Heart left ventricle (tissue), 16 donors: ENCODE measurements around the gene SCP2. TPM values are rescaled to one million over a fixed set of nuclear protein-coding genes. Genes with fewer than 3 reads are reported as not detected.

Source experiments
- ATAC-seq, 4 donors: fragments of 200-7000 bp; cut with Tn5 transposase; one replicate each; pipeline ENCODE4 v1.9.1; 2020 to 2022; ENCODE audit warnings: moderate library complexity in 4 of 4, mild to moderate bottlenecking in 3 of 4, moderate number of reproducible peaks in 1 of 4
- DNase-seq, 5 donors: peaks; one replicate each; pipeline ENCODE4 v3.0.0-alpha.2; 2020
- H3K27ac ChIP-seq, 12 donors: fragments of 200-600 bp; sonication (generic) in 4 of 12; one replicate each; pipeline versions ENCODE4 v1.5.0 to v1.8.0; 2016 to 2022; ENCODE audit warnings: mild to moderate bottlenecking in 2 of 12
- H3K27me3 ChIP-seq, 9 donors: fragments of 200-600 bp; sonication (generic) in 2 of 9; one replicate each; pipeline versions ENCODE4 v1.5.1 to v1.8.0; 2016 to 2022; ENCODE audit warnings: mild to moderate bottlenecking in 3 of 9
- H3K36me3 ChIP-seq, 9 donors: fragments of 200-600 bp; sonication (generic) in 2 of 9; one replicate each; pipeline versions ENCODE4 v1.5.0 to v1.8.0; 2018 to 2022; ENCODE audit warnings: mild to moderate bottlenecking in 2 of 9
- H3K4me1 ChIP-seq, 12 donors: fragments of 200-600 bp; sonication (generic) in 4 of 12; one replicate each; pipeline versions ENCODE4 v1.5.0 to v1.8.0; 2016 to 2022; ENCODE audit warnings: mild to moderate bottlenecking in 3 of 12
- H3K4me3 ChIP-seq, 12 donors: fragments of 200-600 bp; sonication (generic) in 4 of 12; one replicate each; pipeline versions ENCODE4 v1.5.0 to v1.8.0; 2017 to 2022; ENCODE audit warnings: mild to moderate bottlenecking in 9 of 12, moderate library complexity in 4 of 12
- H3K9me3 ChIP-seq, 12 donors: fragments of 200-600 bp; sonication (generic) in 4 of 12; one replicate each; pipeline versions ENCODE4 v1.5.0 to v1.8.0; 2016 to 2022; ENCODE audit warnings: mild to moderate bottlenecking in 1 of 12
- POLR2A ChIP-seq, 2 donors: fragments of 450-650 bp; IDR thresholded peaks; one replicate each; pipeline ENCODE4 v1.6.1; 2017; ENCODE audit warnings: antibody characterized with exemption in 2 of 2, mild to moderate bottlenecking in 2 of 2, moderate library complexity in 2 of 2
- WGBS, 4 donors: extraction: QIAGEN DNeasy Blood & Tissue Kit in 2 of 4; methylation state at CpG; one replicate each; pipeline versions ENCODE4 v1.1.5 to v1.1.7; 2013 to 2018; 5-methylcytosine and 5-hydroxymethylcytosine counted together
- intact Hi-C, 10 donors: fragments of 100-400 bp; cut with DNase I; formaldehyde crosslinking; loops; one replicate each; pipeline versions ENCODE4 v1.11.1 to v1.14.2; 2022
- polyA plus RNA-seq, 2 donors: library from polyadenylated mRNA; stranded (reverse); fragments of 200-250 nt; gene quantifications; one replicate each; pipeline ENCODE4 v1.2.3, GENCODE V29; 2013
- total RNA-seq, 9 donors: library from RNA; depleted of rRNA in 2 of 9; stranded (reverse); fragments of >200 nt in 2 of 9; fragmentation: NEBNext Ultra II Directional in 3 of 9; extraction: Animal tissue kit (Norgen Biotek cat#: 25700) in 3 of 9; gene quantifications; one replicate each; pipeline versions ENCODE4 v1.1.0 to v1.2.4, GENCODE V29; 2016 to 2023
- TF ChIP-seq, protein P1 (sequence below), 12 donors: fragments of 200-600 bp; sonication (generic) in 4 of 12; IDR thresholded peaks; one replicate each; pipeline versions ENCODE4 v1.5.0 to v1.8.0; 2018 to 2022; ENCODE audit warnings: antibody characterized with exemption in 12 of 12, mild to moderate bottlenecking in 5 of 12
- donor health status: ischemic (EF 13 %, LVEDD 7.1; RV severe dilation, severe dysfunction).
- donor health status: healthy with polysubstance abuse.
- donor health status: DM: no; HTN: yes; CAD: no.
- donor health status: DM: no; HTN: no; CAD: no.
- donor health status: ischemic (EF 25% LVEDD 6.9; RV normal size, moderate dysfunction).
- donor health status: ischemic (EF 25% LVEDD 5.7; RV mildly dilated, moderate dysfunction).
- donor health status: healthy.
- donor health status: DM: yes; HTN: yes; CAD: no.
- donor health status: ischemic (EF 35%, LVEDD 5.7; RV mildly dilated, moderate dysfunction).
- donor health status: nonischemic (EF 11% LVEDD 7.7; RV severe dilation, severe dysfunction).
- donor health status: DM: yes; HTN: yes; CAD: no.
- donor health status: PGD.
- donor health status: ischemic (EF 29% LVEDD 5.4; RV normal size, mild dysfunction).
- donor health status: nonischemic (EF 23%, LVEDD 6.1; RV moderate dilation, normal function).

The SCP2 gene
- total and polyA plus RNA-seq, 11 donors: 83.4 to 143 (median 132) TPM

DNA sequence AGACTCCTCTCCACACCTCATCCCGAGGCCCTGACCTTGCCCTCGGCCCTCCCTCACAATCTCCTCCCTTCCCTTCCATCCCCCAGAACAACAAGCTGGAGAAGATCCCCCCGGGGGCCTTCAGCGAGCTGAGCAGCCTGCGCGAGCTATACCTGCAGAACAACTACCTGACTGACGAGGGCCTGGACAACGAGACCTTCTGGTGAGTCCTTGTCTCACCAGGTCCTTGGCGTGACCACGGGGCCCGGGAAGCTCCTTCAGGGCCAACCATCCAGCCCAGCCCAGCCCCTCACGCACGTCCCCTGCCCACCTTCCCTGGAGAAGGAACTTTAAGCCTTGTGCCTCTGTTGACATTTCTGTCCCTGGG is 150.5 kb downstream of the SCP2 start:
- Histone ChIP-seq H3K4me1 (peaks cover 0 to 19% (median 0%) of the 10 kb centered on the region in 12 donors), H3K9me3 (no peaks in the 10 kb centered on the region), H3K4me3 (no peak overlapping the region), H3K27ac (no peak overlapping the region), H3K36me3 (peaks cover 0 to 49% (median 0%) of the 10 kb centered on the region in 9 donors), H3K27me3 (no peaks in the 10 kb centered on the region)
- intact Hi-C loops: no loop called here
- WGBS, 4 donors: 92 to 97% (median 94%) methylated on average over 13 of the region's 13 CpGs
- peak in 3 of 5 donors; percentile 9 to 28 (median 24) for DNase-seq
- ATAC-seq: no peak
- TF ChIP-seq, protein P1, sequence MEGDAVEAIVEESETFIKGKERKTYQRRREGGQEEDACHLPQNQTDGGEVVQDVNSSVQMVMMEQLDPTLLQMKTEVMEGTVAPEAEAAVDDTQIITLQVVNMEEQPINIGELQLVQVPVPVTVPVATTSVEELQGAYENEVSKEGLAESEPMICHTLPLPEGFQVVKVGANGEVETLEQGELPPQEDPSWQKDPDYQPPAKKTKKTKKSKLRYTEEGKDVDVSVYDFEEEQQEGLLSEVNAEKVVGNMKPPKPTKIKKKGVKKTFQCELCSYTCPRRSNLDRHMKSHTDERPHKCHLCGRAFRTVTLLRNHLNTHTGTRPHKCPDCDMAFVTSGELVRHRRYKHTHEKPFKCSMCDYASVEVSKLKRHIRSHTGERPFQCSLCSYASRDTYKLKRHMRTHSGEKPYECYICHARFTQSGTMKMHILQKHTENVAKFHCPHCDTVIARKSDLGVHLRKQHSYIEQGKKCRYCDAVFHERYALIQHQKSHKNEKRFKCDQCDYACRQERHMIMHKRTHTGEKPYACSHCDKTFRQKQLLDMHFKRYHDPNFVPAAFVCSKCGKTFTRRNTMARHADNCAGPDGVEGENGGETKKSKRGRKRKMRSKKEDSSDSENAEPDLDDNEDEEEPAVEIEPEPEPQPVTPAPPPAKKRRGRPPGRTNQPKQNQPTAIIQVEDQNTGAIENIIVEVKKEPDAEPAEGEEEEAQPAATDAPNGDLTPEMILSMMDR (IDR thresholded peaks at IDR 0.05): no peak
- TF ChIP-seq POLR2A (IDR thresholded peaks at IDR 0.05): no peak

DNA sequence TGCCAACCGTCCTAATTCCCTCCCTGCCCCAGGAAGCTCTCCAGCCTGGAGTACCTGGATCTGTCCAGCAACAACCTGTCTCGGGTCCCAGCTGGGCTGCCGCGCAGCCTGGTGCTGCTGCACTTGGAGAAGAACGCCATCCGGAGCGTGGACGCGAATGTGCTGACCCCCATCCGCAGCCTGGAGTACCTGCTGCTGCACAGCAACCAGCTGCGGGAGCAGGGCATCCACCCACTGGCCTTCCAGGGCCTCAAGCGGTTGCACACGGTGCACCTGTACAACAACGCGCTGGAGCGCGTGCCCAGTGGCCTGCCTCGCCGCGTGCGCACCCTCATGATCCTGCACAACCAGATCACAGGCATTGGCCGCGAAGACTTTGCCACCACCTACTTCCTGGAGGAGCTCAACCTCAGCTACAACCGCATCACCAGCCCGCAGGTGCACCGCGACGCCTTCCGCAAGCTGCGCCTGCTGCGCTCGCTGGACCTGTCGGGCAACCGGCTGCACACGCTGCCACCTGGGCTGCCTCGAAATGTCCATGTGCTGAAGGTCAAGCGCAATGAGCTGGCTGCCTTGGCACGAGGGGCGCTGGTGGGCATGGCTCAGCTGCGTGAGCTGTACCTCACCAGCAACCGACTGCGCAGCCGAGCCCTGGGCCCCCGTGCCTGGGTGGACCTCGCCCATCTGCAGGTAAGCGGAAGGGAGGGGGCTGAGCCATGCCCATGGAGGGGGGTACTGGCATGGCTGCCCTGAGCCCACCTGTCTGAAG is 151.4 kb downstream of the SCP2 start:
- no peak for TF ChIP-seq POLR2A (IDR thresholded peaks at IDR 0.05)
- no peak for ATAC-seq
- peaks cover 0 to 13% (median 0%) of the 10 kb centered on the region in 12 donors for H3K4me1 ChIP-seq
- H3K4me3 ChIP-seq: no peak overlapping the region
- no peaks in the 10 kb centered on the region for H3K27me3 ChIP-seq
- peaks cover 0 to 51% (median 0%) of the 10 kb centered on the region in 9 donors for H3K36me3 ChIP-seq
- DNase-seq: peak in 3 of 5 donors; percentile 18 to 58 (median 19)
- WGBS, 4 donors: 92 to 95% (median 93%) methylated on average over 42 to 46 of the region's 46 CpGs
- no peak overlapping the region for H3K27ac ChIP-seq
- intact Hi-C loops: no loop called here
- no peaks in the 10 kb centered on the region for H3K9me3 ChIP-seq

DNA sequence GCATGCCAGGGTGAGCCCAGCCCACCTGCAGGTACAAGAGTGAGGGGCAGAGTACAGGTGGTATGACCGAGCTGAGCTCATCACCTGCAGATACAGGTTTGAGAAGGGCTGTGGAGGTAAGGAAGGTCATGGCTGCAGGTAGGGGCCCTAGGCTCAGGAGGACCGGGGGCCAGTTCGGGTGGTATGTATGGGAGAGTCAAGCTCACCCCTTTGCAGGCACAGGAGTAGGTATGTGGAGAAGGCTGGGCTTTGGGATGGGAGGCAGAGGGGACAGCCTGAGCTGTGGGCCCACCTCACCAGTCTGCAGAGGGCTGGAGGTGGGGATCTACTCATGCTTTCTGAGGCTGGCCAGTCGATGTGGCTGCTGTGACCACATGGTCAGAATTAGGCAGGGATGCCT is 152.2 kb downstream of the SCP2 start:
- Histone ChIP-seq H3K27me3 (no peaks in the 10 kb centered on the region), H3K9me3 (no peaks in the 10 kb centered on the region), H3K36me3 (peaks cover 0 to 53% (median 0%) of the 10 kb centered on the region in 9 donors), H3K27ac (no peak overlapping the region), H3K4me1 (peaks cover 0 to 6% (median 0%) of the 10 kb centered on the region in 12 donors), H3K4me3 (no peak overlapping the region)
- ATAC-seq (no peak), DNase-seq (peak in 3 of 5 donors; percentile 6 to 39 (median 14))
- TF ChIP-seq POLR2A (IDR thresholded peaks at IDR 0.05): no peak
- TF ChIP-seq, protein P1 (IDR thresholded peaks at IDR 0.05): no peak
- 89 to 98% (median 94%) methylated on average over 3 to 4 of the region's 4 CpGs for WGBS, 4 donors
- intact Hi-C loops: no loop called here

DNA sequence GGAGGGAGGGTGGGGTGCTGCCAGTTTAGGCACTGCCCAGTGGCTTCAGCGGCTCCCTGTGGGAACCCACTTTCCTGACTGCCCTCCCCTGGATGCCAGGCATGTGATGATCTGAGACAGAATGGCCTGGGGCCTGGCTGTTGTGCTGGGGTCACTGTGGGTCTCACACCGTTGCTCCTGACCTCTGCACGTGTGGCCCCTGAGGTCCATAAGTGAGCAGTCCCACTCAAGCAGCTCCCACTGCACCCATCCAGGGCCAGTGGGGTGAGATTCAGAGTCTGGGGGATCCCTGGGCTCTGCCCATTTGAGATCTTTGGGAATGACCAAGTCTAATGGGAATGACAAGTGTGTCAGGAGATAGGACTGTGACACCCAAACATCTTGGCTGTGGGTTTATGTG is 153.0 kb downstream of the SCP2 start:
- intact Hi-C loops: no loop called here
- H3K27ac ChIP-seq: no peak overlapping the region
- ATAC-seq (no peak), DNase-seq (peak in 2 of 5 donors; percentile 8 to 9)
- WGBS, 4 donors: 33 to 87% (median 66%) methylated on average over 3 of the region's 3 CpGs
- peaks cover 0 to 56% (median 0%) of the 10 kb centered on the region in 9 donors for H3K36me3 ChIP-seq
- H3K27me3 ChIP-seq: no peaks in the 10 kb centered on the region
- no peaks in the 10 kb centered on the region for H3K9me3 ChIP-seq
- no peaks in the 10 kb centered on the region for H3K4me1 ChIP-seq
- no peak overlapping the region for H3K4me3 ChIP-seq
- TF ChIP-seq, protein P1 (IDR thresholded peaks at IDR 0.05): no peak
- TF ChIP-seq POLR2A (IDR thresholded peaks at IDR 0.05): no peak
